Neutrophil (primary cell): ENCODE data around the gene RDH16.
"Not testable (repeated sequence)": the region's sequence is repeated elsewhere in the genome, so short reads cannot be mapped to it uniquely, and the experiment has no call there.

ENCODE experiments used
- H3K27ac ChIP-seq: fragments of 200-600 bp; sonication (generic); 2 replicates; pipeline ENCODE4 v1.5.1; 2016; ENCODE audit warnings: mild to moderate bottlenecking, moderate library complexity
- H3K27me3 ChIP-seq: fragments of 200-600 bp; sonication (generic); 2 replicates; pipeline ENCODE4 v1.6.0; 2016; ENCODE audit warnings: mild to moderate bottlenecking
- H3K36me3 ChIP-seq: fragments of 200-600 bp; sonication (generic); 2 replicates; pipeline ENCODE4 v1.5.1; 2017
- H3K4me1 ChIP-seq, 2 experiments: fragments of 200-600 bp in 1 of 2; sonication (generic) in 1 of 2; 1 replicate in 1 of 2; 2 replicates in 1 of 2; pipeline versions ENCODE4 v1.5.1 to v1.6.1; 2013 to 2016; ENCODE audit warnings: low read depth in 1 of 2, low read length in 1 of 2, mild to moderate bottlenecking in 1 of 2, moderate library complexity in 1 of 2; ENCODE audit not compliant: control insufficient read depth in 1 of 2, insufficient read depth in 1 of 2
- H3K4me3 ChIP-seq, 2 experiments: fragments of 200-600 bp in 1 of 2; sonication (generic) in 1 of 2; 1 replicate in 1 of 2; 2 replicates in 1 of 2; pipeline ENCODE4 v1.5.1; 2013 to 2016; ENCODE audit warnings: low read depth in 1 of 2, low read length in 1 of 2, mild to moderate bottlenecking in 1 of 2, moderate library complexity in 1 of 2
- H3K9me3 ChIP-seq: fragments of 200-600 bp; sonication (generic); 2 replicates; pipeline ENCODE4 v1.5.1; 2016
- TF ChIP-seq, protein P1 (sequence below): fragments of 200-600 bp; sonication (generic); IDR thresholded peaks from 2 replicates; pipeline ENCODE4 v1.5.1; 2016; ENCODE audit warnings: antibody characterized with exemption

The RDH16 gene

DNA sequence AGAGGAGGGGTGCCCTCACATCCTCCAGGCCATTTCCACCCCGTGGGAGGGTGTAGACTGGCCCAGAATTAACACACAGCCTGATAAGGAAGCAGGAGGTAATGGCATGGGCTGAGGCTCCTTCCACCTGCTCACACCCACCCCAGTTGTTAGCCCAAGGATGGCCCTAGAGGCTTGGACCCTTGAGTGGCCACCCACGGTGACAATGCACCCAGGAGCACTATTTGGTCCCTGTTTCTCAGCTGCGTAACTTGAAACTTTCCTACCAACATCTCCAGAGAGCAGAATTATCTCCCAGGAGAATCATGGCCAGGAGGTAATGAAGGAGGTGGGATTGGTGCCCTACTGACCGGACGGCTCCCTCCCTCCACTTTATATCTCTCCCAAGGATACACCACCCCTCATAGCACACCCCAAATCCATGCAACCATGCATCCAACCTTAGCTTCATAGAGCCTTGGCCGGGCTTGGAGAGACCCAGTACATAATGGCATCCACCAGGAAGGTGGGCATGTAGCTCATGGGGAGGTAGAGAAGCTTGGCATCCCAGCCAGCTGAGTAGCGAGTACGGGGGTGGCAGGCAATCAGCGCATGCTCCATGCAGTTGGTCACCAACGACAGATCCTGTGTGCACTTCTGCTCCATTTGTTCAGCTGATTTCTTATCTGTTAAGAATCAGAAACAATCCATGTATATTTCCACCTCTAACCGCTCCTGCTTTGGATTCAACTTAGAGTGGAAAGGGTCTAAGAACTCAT, 5.6 kb downstream of the RDH16 start:
- TF ChIP-seq, protein P1, sequence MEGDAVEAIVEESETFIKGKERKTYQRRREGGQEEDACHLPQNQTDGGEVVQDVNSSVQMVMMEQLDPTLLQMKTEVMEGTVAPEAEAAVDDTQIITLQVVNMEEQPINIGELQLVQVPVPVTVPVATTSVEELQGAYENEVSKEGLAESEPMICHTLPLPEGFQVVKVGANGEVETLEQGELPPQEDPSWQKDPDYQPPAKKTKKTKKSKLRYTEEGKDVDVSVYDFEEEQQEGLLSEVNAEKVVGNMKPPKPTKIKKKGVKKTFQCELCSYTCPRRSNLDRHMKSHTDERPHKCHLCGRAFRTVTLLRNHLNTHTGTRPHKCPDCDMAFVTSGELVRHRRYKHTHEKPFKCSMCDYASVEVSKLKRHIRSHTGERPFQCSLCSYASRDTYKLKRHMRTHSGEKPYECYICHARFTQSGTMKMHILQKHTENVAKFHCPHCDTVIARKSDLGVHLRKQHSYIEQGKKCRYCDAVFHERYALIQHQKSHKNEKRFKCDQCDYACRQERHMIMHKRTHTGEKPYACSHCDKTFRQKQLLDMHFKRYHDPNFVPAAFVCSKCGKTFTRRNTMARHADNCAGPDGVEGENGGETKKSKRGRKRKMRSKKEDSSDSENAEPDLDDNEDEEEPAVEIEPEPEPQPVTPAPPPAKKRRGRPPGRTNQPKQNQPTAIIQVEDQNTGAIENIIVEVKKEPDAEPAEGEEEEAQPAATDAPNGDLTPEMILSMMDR = no peak
- Histone ChIP-seq H3K27me3 (no peaks in the 10 kb centered on the region), H3K36me3 (no peaks in the 10 kb centered on the region), H3K4me1 (peaks cover 13 to 18% of the 10 kb centered on the region in 2 experiments), H3K27ac (no peak overlapping the region), H3K9me3 (no peaks in the 10 kb centered on the region), H3K4me3 (no peak overlapping the region)

DNA sequence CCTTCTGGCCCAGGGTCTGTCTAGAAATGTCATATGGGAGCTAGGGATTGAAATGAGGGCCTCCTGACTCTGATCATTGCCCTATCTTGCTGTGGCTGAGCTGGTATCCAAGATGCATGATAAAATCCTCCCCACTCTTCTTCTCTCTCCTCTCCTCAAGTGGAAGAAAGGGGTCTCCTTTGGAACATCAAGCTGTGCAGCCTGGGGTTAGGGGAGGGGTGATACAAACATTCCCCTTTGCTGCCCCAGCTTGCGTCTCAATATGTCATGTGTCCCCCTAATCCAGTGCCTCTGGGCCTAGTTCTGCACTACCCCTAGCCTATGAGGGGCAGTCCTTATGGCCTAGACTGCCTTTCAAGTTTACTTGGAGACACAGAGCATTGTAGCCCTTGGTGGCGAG, 8.5 kb downstream of the RDH16 start:
- no peak overlapping the region for H3K4me3 ChIP-seq
- no peak overlapping the region for H3K27ac ChIP-seq
- H3K36me3 ChIP-seq = no peaks in the 10 kb centered on the region
- TF ChIP-seq, protein P1 = no peak
- H3K27me3 ChIP-seq = no peaks in the 10 kb centered on the region
- no peaks in the 10 kb centered on the region for H3K9me3 ChIP-seq
- H3K4me1 ChIP-seq = no peaks in the 10 kb centered on the region

DNA sequence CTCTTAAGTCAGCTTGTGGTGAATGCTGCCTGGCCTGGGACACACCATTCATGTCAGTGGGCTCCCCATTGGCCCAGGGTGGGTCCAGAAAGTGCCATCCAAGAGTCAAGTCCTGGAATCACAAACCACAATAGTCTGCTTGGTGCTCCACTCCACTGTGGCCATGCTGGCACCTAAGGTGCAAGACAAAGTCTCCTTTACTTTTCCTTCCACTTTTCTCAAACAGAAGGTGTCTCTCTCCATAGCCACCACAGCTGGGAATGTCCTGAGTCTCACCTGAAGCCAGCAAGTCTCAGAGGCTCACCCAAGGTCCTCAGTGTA, 9.0 kb downstream of the RDH16 start:
- TF ChIP-seq, protein P1 = no peak
- H3K4me1 ChIP-seq = no peaks in the 10 kb centered on the region
- H3K9me3 ChIP-seq = no peaks in the 10 kb centered on the region
- no peak overlapping the region for H3K27ac ChIP-seq
- no peaks in the 10 kb centered on the region for H3K27me3 ChIP-seq
- no peaks in the 10 kb centered on the region for H3K36me3 ChIP-seq
- H3K4me3 ChIP-seq = no peak overlapping the region

DNA sequence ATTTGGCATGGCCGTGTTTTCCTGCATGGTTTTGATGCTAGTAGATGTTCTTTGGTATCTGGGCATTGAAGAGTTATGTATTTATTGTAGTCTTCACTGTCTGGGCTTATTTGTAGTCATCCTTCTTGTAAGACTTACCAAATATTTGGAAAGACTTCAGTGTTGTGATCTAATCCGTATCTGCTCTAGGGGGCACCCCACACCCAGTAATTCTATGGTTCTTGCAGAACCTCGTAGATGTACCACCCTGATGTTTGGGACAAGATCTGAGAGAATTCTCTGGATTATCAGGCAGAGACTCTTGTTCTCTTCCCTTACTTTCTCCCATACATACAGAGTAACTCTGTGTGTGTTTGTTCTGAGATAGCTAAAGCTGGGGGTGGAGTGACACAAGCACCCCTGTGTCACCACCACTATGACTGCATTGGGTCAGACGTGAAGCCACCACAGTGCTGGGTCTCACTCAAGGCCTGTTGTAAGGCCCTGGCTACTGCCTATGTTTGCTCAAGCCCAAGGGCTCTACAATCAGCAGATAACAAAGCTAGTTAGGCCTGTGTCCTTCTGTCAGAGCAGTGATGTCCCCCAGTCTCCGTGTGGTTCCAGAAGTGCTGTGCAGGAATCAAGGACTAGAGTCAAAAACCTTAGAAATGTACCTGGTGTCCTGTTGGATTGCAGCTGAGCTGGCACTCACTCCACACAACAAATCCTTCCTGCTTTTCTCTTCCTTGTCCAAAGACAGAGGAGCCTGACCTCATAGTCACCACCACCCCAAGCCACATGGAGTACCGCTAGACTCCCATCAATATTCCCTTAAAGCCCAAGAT, 9.6 kb downstream of the RDH16 start:
- Histone ChIP-seq H3K27ac (no peak overlapping the region), H3K36me3 (no peaks in the 10 kb centered on the region)
- TF ChIP-seq, protein P1 = no peak

DNA sequence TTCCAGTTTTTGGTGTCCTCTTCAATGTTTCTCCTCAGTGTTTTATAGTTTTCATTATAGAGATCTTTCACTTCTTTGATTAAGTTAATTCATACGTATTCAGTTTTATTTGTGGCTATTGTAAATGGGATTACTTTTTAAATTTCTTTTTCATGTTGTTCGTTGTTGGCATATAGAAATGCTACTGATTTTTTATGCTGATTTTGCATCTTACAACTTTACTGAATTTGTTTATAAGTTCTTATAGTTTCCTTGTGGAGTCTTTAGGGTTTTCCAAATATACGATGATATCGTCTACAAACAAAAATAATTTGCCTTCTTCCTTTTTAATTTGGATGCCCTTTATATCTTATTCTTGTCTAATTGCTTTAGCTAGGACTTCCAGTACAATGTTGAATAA, 13.5 kb downstream of the RDH16 start:
- no peaks in the 10 kb centered on the region for H3K9me3 ChIP-seq
- no peaks in the 10 kb centered on the region for H3K36me3 ChIP-seq
- H3K27me3 ChIP-seq = no peaks in the 10 kb centered on the region
- no peak overlapping the region for H3K27ac ChIP-seq
- TF ChIP-seq, protein P1 = no peak
- H3K4me3 ChIP-seq = no peak overlapping the region
- H3K4me1 ChIP-seq = no peaks in the 10 kb centered on the region

More for the DNA sequence above, 9.6 kb downstream of the RDH16 start:
- Histone ChIP-seq H3K4me1 (no peaks in the 10 kb centered on the region), H3K9me3 (no peaks in the 10 kb centered on the region), H3K27me3 (no peaks in the 10 kb centered on the region), H3K4me3 (no peak overlapping the region)

DNA sequence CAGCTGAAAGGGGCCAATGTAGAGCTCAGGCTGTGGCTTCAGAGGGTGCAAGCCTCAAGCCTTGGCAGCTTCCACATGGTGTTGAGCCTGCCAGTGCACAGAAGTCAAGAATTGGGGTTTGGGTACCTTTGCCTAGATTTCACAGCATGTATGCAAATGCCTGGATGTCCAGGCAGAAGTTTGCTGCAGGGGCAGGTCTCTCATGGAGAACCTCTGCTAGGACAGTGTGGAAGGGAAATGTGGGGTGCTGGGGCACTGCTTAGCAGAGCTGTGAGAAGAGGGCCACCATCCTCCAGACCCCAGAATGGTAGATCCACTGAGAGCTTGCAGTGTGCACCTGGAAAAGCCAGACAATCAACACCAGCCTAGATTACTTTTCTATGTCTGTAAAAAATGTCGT, 14.0 kb downstream of the RDH16 start:
- H3K4me3 ChIP-seq, H3K27me3 ChIP-seq, H3K9me3 ChIP-seq, H3K27ac ChIP-seq, H3K4me1 ChIP-seq, H3K36me3 ChIP-seq: not testable (repeated sequence)
